ENCODE data around the gene GMCL2. TPM values are rescaled to one million over a fixed set of nuclear protein-coding genes. Genes with fewer than 3 reads are reported as not detected.
A peak's percentile ranks its signal among the peaks of the same experiment; 100 is the strongest.

The GMCL2 gene
- total RNA-seq, 1 donor from 2014 or later, result not detected

- H3K4me1 Mint-ChIP-seq (ENCODE audit: unreplicated experiment), result peaks cover 44% of the 10 kb centered on the region
- no peaks in the 10 kb centered on the region for H3K9me3 Mint-ChIP-seq
- no peak for TF ChIP-seq CTCF (conservative IDR thresholded peaks at IDR 0.05)
- H3K27me3 Mint-ChIP-seq, result no peaks in the 10 kb centered on the region
- H3K4me3 Mint-ChIP-seq, result peak overlapping the region; percentile 52
- H3K27ac Mint-ChIP-seq, result no peak overlapping the region
- peaks cover 10% of the 10 kb centered on the region for H3K36me3 Mint-ChIP-seq
- no peak for DNase-seq (ENCODE audit: extremely low spot score, unreplicated experiment)
Observed at GRCh38 chr5:178149199-178149932, 37.8 kb downstream of the GMCL2 start.

- Mint-ChIP-seq H3K4me1 (ENCODE audit: unreplicated experiment) (peaks cover 33% of the 10 kb centered on the region), H3K36me3 (peaks cover 14% of the 10 kb centered on the region), H3K27me3 (no peaks in the 10 kb centered on the region), H3K4me3 (no peak overlapping the region), H3K9me3 (no peaks in the 10 kb centered on the region), H3K27ac (no peak overlapping the region)
- DNase-seq (ENCODE audit: extremely low spot score, unreplicated experiment), result no peak
- no peak for TF ChIP-seq CTCF (conservative IDR thresholded peaks at IDR 0.05)
Observed at GRCh38 chr5:178147406-178147805, 39.8 kb downstream of the GMCL2 start.

GRCh38 chr5:178145965-178146820 lies 41.0 kb downstream of the GMCL2 start:
- no peaks in the 10 kb centered on the region for H3K27me3 Mint-ChIP-seq
- peak overlapping the region; percentile 46 for H3K4me3 Mint-ChIP-seq
- TF ChIP-seq CTCF (conservative IDR thresholded peaks at IDR 0.05), result peak; percentile 83
- H3K27ac Mint-ChIP-seq, result peak overlapping the region; percentile 91
- H3K9me3 Mint-ChIP-seq, result no peaks in the 10 kb centered on the region
- peaks cover 24% of the 10 kb centered on the region for H3K4me1 Mint-ChIP-seq (ENCODE audit: unreplicated experiment)
- H3K36me3 Mint-ChIP-seq, result peaks cover 18% of the 10 kb centered on the region
- DNase-seq (ENCODE audit: extremely low spot score, unreplicated experiment), result no peak

- Mint-ChIP-seq H3K4me3 (no peak overlapping the region), H3K9me3 (no peaks in the 10 kb centered on the region), H3K27ac (no peak overlapping the region), H3K36me3 (peaks cover 27% of the 10 kb centered on the region), H3K4me1 (ENCODE audit: unreplicated experiment) (peaks cover 19% of the 10 kb centered on the region), H3K27me3 (no peaks in the 10 kb centered on the region)
- TF ChIP-seq CTCF (conservative IDR thresholded peaks at IDR 0.05), result no peak
- DNase-seq (ENCODE audit: extremely low spot score, unreplicated experiment), result no peak
Observed at GRCh38 chr5:178143901-178144300, 43.3 kb downstream of the GMCL2 start.

GRCh38 chr5:178143246-178143645 lies 43.9 kb downstream of the GMCL2 start:
- no peak for DNase-seq (ENCODE audit: extremely low spot score, unreplicated experiment)
- peaks cover 26% of the 10 kb centered on the region for H3K36me3 Mint-ChIP-seq
- H3K9me3 Mint-ChIP-seq, result no peaks in the 10 kb centered on the region
- H3K27ac Mint-ChIP-seq, result no peak overlapping the region
- no peak for TF ChIP-seq CTCF (conservative IDR thresholded peaks at IDR 0.05)
- H3K4me1 Mint-ChIP-seq (ENCODE audit: unreplicated experiment), result peaks cover 13% of the 10 kb centered on the region
- H3K4me3 Mint-ChIP-seq, result no peak overlapping the region
- no peaks in the 10 kb centered on the region for H3K27me3 Mint-ChIP-seq
